ENCODE data around the gene TRPM5.
"Not testable (repeated sequence)": the region's sequence is repeated elsewhere in the genome, so short reads cannot be mapped to it uniquely, and the experiment has no call there.

Gene TRPM5

GRCh38 chr11:2443881-2444820 lies at the start of gene TRPM5:
Gene TRPM5, minus strand, starts transcription at chr11:2444514. Its CDS starts 21,478 bp downstream, at chr11:2423036.
- DNase-seq (ENCODE audit: low spot score) = no peak

GRCh38 chr11:2489083-2489482 lies 44.8 kb upstream of the TRPM5 start:
- DNase-seq (ENCODE audit: low spot score) = no peak

GRCh38 chr11:2488004-2488403 lies 43.7 kb upstream of the TRPM5 start:
- DNase-seq (ENCODE audit: low spot score) = no peak

- no peak for DNase-seq (ENCODE audit: low spot score)
Measured at GRCh38 chr11:2484576-2485125, 40.3 kb upstream of the TRPM5 start.

- DNase-seq (ENCODE audit: low spot score) = no peak
Measured at GRCh38 chr11:2483426-2483825, 39.1 kb upstream of the TRPM5 start.

GRCh38 chr11:2482745-2483144 lies 38.4 kb upstream of the TRPM5 start:
- no peak for DNase-seq (ENCODE audit: low spot score)

GRCh38 chr11:2482204-2482603 lies 37.9 kb upstream of the TRPM5 start:
- no peak for DNase-seq (ENCODE audit: low spot score)

GRCh38 chr11:2481253-2481652 lies 36.9 kb upstream of the TRPM5 start:
- no peak for DNase-seq (ENCODE audit: low spot score)

- peak; percentile 20 for DNase-seq (ENCODE audit: low spot score)
Measured at GRCh38 chr11:2480874-2481220, 36.5 kb upstream of the TRPM5 start.

- not testable (repeated sequence) for DNase-seq (ENCODE audit: low spot score)
Measured at GRCh38 chr11:2480067-2480873, 36.0 kb upstream of the TRPM5 start.

GRCh38 chr11:2477936-2478335 lies 33.6 kb upstream of the TRPM5 start:
- DNase-seq (ENCODE audit: low spot score) = no peak

- DNase-seq (ENCODE audit: low spot score) = no peak
Measured at GRCh38 chr11:2477254-2477653, 32.9 kb upstream of the TRPM5 start.

- no peak for DNase-seq (ENCODE audit: low spot score)
Measured at GRCh38 chr11:2475136-2475918, 31.0 kb upstream of the TRPM5 start.

GRCh38 chr11:2474059-2474901 lies 30.0 kb upstream of the TRPM5 start:
- DNase-seq (ENCODE audit: low spot score) = no peak

GRCh38 chr11:2473361-2474058 lies 29.2 kb upstream of the TRPM5 start:
- DNase-seq (ENCODE audit: low spot score) = no peak

GRCh38 chr11:2472428-2473186 lies 28.3 kb upstream of the TRPM5 start:
- DNase-seq (ENCODE audit: low spot score) = no peak

GRCh38 chr11:2471804-2472096 lies 27.4 kb upstream of the TRPM5 start:
- no peak for DNase-seq (ENCODE audit: low spot score)

GRCh38 chr11:2471048-2471803 lies 26.9 kb upstream of the TRPM5 start:
- no peak for DNase-seq (ENCODE audit: low spot score)

GRCh38 chr11:2470495-2470894 lies 26.2 kb upstream of the TRPM5 start:
- no peak for DNase-seq (ENCODE audit: low spot score)
